GM19025 (cell line): ENCODE measurements around the gene PSTPIP1.
"Not testable (repeated sequence)": the region's sequence is repeated elsewhere in the genome, so short reads cannot be mapped to it uniquely, and the experiment has no call there.

Experiments used
- ATAC-seq: cut with Tn5 transposase; IDR thresholded peaks from one replicate; pipeline ENCODE4 v1.9.1; 2021; ENCODE audit warnings: mild to moderate bottlenecking, low read depth, moderate library complexity; ENCODE audit not compliant: unreplicated experiment

PSTPIP1 gene

GRCh38 chr15:76994971-76995945, at the start of gene PSTPIP1:
Gene PSTPIP1 (plus strand): TSS chr15:76995126. CDS start chr15:76995574, 448 bp downstream.
- ATAC-seq, result peak; percentile 55

DNA sequence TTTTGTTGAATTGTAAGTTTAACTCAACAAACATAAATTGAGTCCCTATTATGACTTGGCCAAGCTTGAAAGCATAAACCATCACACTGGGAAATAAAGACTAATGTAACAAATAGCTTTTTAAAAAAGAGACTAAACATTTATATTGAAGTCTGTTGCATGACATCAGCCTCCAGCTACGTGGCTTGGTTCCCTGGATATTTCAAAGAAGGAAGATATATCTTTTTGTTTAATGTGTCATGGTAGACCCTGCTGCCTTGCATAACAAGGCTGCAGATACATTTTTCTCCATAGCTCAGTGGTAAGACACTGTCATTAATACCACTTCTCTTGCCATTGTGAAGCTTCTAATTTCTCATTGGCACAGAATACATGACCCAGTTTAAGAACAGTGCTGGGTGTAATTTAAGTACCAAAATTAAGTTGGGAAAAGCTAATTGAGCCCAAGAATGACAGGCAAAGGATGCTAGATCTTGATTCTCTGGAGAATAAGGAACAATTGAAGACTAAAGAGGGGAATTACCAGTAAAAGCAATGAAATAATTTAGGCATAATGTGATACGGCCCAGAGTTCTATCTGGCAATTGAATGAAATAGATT, 49.3 kb upstream of the PSTPIP1 start:
- no peak for ATAC-seq

DNA sequence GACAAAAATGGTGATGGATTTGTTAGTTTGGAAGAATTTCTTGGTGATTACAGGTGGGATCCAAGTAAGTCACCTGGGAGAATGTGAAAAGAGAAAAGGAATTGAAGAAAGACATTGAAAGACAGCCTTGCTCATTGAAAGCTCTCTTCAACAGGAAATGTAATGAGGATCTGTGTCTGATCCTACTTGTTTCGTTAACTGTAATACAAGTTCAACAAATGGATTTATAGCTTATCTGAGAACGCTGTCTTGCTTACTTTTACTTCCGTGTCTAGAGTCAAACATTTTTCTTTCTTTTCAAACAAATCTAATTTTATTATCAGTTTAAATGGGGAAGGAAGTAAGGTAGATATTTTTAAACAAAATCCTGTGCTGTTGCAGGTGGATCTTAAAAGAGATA, 47.5 kb upstream of the PSTPIP1 start:
- ATAC-seq, result no peak

DNA sequence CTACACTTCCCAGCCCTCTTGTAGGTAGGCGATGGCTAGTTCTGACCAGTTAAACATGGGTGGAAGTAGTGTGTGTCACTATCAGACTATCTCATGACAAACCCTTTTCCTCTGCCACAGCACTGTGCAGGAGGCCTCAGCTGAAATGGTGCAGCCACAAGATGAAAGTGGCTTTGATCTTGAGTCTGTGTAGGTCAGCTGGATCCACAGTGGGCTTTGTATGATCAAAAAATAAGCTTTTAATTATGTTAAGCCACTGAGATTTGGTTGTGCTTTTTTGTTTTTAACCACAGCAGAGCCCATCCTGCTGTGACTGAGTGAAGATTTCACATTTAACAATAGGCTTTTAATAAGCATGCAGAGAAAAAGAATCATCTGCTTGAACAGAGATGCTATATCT, 43.7 kb upstream of the PSTPIP1 start:
- ATAC-seq, result no peak

DNA sequence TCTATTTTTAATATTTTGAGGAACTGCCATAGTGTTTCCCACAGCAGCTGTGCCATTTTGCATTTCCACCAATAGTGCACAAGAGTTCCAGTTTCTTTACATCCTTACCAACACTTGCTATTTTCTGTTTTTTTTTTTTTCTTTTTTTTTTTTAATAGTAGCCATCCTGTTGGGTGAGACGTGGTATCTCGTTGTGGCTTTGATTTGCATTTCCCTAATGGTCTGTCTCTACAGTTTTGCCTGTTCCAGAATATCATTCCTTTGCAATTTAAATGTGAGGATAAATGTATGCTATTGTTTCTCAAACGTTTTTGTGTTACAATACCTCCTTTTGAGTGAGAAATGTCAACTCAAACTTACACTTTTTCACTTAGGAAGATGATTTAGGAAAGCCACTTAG, 41.0 kb upstream of the PSTPIP1 start:
- no peak for ATAC-seq

DNA sequence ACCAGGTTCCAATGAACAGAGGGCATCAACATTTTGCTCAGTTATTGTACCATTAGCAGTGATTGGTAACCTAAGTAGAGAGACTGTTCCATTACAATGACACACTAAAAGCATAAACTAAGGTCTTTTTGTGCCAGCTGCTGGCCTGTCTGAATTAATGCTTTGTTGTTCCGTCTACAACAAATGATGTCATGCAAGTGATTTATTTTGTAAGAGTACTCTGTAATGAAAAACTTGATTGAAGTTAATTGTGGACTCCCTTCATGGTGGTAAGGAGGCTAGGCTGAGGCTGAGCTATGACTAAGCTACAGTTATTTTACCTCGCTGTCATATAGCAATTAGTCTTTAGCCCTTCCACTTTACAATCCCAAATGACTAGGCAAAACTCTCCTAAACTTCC, 40.2 kb upstream of the PSTPIP1 start:
- ATAC-seq, result no peak

GRCh38 chr15:76961268-76962011, 33.5 kb upstream of the PSTPIP1 start:
- ATAC-seq, result no peak

DNA sequence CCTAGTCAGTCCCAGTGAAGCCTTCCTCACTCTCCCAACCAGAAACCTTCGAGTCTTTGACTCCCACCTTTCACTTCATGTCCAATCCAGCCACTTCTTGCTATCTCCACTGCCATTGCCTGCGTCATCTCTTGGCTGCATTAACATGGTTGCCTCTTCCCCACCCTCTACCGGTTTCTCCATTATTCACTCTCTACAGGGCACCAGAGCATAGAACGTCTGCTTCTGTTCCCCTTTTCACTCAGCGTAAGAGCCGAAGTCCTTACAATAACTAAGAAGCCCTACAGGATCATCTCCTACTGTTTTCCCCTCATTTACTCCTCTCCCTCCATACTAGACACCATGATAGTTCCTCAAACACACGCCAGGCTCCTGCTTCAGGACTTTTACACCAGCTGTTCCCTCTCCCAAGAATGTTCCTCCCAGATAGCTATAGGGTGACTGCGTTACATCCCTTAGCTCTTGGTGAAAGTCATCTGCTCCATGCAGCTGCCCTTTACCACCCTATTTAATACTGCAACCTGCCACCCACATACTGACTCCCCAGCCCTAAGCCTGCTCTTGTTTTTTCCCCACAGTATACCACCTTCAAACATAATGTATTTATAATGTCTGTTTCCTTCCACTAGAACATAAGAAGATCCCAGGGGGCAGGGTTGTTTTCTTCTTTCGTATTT, 32.5 kb upstream of the PSTPIP1 start:
- ATAC-seq, result no peak

DNA sequence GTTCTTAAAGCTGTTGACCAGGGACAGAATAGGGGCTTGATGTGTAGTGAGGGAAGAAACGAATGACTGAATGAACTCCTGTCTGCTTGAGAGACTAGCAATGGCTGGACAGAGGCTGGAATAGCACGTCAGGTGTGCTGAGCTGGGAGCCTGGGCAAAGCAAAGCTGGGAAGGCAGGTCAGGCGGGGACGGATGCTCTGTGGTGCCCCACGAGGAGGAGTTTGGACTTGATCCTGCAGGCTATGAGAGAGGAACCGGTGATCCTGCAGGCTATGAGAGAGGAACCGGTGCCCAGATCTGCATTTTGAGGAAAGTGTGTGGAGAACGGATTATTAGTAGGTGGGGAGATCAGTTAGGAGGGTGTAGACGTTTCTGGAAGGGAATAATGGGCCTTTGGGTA, 31.3 kb upstream of the PSTPIP1 start:
- ATAC-seq, result no peak

- ATAC-seq, result no peak
These were observed 30.8 kb upstream of the PSTPIP1 start for GRCh38 chr15:76964157-76964556.

DNA sequence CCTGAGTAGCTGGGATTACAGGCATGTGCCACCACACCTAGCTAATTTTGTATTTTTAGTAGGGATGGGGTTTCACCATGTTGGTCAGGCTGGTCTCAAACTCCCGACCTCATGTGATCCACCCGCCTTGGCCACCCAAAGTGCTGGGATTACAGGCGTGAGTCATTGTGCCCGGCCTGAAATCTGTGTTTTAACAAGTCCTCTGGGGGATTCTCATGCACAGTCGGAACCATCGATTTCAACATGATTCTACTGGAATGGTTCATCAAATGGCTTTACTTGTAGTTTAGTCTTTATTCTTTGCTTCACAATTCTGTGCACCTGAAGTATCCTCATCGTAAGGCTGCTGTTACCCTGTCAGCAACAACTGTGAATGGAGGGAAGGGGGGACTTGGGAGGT, 28.9 kb upstream of the PSTPIP1 start:
- not testable (repeated sequence) for ATAC-seq

GRCh38 chr15:76967067-76967466, 27.9 kb upstream of the PSTPIP1 start:
- no peak for ATAC-seq

GRCh38 chr15:76968306-76968705, 26.6 kb upstream of the PSTPIP1 start:
- no peak for ATAC-seq

DNA sequence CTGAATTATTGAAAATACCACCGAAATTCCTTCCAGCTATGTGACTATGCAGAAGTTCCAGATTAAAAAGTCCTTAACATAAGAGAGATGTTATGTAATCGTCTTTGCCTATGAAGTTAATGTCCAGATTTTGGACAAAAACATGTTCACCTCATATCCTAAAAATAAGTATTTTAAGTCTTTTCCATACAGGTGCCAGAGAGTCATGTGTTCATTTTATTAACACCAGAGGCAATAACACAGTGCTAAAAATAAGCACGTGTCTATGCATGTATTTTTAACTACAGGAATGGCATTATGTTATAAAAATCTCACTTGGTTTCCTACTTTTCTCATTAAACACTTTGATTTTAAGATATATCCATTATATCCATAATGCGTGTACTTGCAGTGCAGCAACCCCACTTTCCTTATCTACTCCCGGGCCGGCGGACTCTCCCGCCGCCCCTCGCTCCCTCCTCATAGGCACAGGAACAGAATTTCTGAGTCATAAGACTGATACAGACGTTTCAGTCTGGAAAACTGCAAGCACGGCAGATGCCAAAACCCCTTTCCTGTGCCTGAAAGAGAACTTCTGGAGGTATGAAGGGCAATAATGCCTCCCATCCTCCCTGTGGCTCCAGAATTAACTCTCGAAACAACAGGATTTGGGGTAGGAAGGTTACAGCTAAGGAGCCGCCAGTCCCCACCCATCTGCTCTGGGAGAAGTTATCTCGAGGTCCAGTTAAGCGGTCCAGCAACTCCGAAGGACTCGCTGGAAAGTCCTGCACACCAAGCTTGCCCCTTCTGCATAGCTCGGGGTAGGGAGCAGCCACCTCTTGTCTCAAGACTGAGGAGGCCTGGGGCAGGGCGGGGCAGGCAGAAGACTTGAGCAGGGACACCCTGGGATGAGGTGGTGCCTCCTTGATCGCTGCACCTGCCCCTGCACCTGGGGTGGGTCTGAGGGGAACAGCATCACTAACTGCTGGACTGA, 22.3 kb upstream of the PSTPIP1 start:
- no peak for ATAC-seq

GRCh38 chr15:76973362-76973743, 21.6 kb upstream of the PSTPIP1 start:
- ATAC-seq, result no peak

DNA sequence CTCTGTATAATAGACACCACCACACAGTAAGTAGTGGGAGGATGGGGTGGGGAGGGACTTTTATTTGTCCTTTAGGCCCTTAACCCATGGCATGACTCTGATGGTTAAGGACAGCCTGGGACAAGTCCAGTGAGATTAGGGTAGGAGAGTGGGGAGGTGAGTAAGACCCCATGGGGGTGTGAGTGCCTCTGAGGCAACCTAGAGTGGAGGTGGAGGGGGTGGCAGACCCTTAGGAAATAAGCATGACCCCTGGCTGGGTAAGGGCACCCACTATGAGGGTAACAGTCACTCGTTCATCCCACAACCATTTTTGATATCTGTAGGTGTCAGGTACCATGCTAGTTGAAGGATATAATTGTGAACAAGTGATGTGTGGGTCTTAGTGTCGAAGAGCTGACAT, 21.0 kb upstream of the PSTPIP1 start:
- ATAC-seq, result no peak

DNA sequence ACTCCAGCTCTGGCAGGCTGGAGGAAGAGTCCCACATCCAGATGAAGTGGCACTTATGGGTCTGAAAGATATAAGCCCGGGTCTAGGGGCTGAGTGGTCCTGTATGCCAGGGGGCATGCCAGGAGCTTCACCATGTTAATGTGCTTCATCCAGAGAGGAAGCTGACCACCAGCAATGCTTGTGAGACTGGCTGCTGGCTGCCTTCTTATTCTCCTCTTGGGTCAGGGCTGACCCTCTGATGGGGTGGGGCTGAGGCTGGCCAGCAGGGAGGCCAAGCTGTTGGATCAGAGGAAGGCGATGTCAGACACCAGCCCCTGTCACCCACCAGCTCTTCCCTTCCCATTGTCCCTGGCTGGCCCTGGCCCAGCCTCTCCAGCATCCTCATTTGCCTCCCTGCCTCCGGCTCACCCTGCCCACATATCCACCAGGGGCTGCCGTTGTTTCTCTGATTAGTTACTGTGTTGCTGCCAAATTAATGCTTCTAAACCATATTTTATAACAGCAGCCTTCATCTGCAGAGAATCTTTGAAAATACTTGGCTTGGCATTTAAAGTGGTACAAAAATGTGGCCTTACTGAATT, 20.4 kb upstream of the PSTPIP1 start:
- ATAC-seq, result no peak

GRCh38 chr15:76976141-76976540, 18.8 kb upstream of the PSTPIP1 start:
- ATAC-seq, result no peak

- no peak for ATAC-seq
These were observed 18.2 kb upstream of the PSTPIP1 start for GRCh38 chr15:76976572-76977270.
